K562 (cell line): ENCODE data around the gene PPP4R1. TPM values are rescaled to one million over a fixed set of nuclear protein-coding genes. Genes with fewer than 3 reads are reported as not detected.

Source experiments
- CBFA2T2 ChIP-seq: fragments of 450-650 bp; conservative IDR thresholded peaks from 2 replicates; pipeline ENCODE4 v1.6.1; 2017; ENCODE audit warnings: mild to moderate bottlenecking
- JUN ChIP-seq, 2 experiments: sonication (generic) in 1 of 2; formaldehyde crosslinking in 1 of 2; IDR thresholded peaks; 2 replicates each; pipeline versions ENCODE4 v1.6.1 to v1.8.0; 2012 to 2022; ENCODE audit warnings: borderline replicate concordance in 2 of 2, mild to moderate bottlenecking in 2 of 2, improper control_type of control experiment in 1 of 2, low read depth in 1 of 2, low read length in 1 of 2, missing genetic modification reagents in 1 of 2
- NCOR1 ChIP-seq: fragments of 450-650 bp; IDR thresholded peaks from 2 replicates; pipeline ENCODE4 v1.6.1; 2016; ENCODE audit warnings: mild to moderate bottlenecking, moderate library complexity
- NFIC ChIP-seq: fragments of 450-650 bp; IDR thresholded peaks from 2 replicates; pipeline ENCODE4 v1.6.1; 2017; ENCODE audit warnings: mild to moderate bottlenecking, inconsistent platforms
- NR1H2 ChIP-seq: sonication (generic); formaldehyde crosslinking; IDR thresholded peaks from 2 replicates; pipeline ENCODE4 v1.4.0; 2020; ENCODE audit warnings: mild to moderate bottlenecking, missing genetic modification reagents
- PHB ChIP-seq: fragments of 250-450 bp; sonication (Bioruptor Pico); IDR thresholded peaks from 2 replicates; pipeline ENCODE4 v1.5.0; 2021
- PURB ChIP-seq: sonication (generic); formaldehyde crosslinking; IDR thresholded peaks from 2 replicates; pipeline ENCODE4 v1.9.0; 2021; ENCODE audit warnings: low read depth, mild to moderate bottlenecking, missing genetic modification reagents
- RB1 ChIP-seq: fragments of 450-650 bp; IDR thresholded peaks from 2 replicates; pipeline ENCODE4 v1.6.1; 2017; ENCODE audit warnings: low read depth, mild to moderate bottlenecking
- RBM39 ChIP-seq: fragments of 200-400 bp; formaldehyde crosslinking; optimal IDR thresholded peaks from 2 replicates; pipeline ENCODE3; 2018; ENCODE audit warnings: low read depth, low read length
- STAT5B ChIP-seq: fragments of 250-450 bp; sonication (Bioruptor Pico); IDR thresholded peaks from 2 replicates; pipeline ENCODE4 v1.8.0; 2021; ENCODE audit warnings: mild to moderate bottlenecking, inconsistent platforms
- ZEB2 ChIP-seq: fragments of 450-650 bp; IDR thresholded peaks from 2 replicates; pipeline ENCODE4 v1.6.1; 2016
- ZNF24 ChIP-seq: fragments of 450-650 bp; IDR thresholded peaks from 2 replicates; pipeline ENCODE4 v1.6.1; 2016
- ZNF316 ChIP-seq: fragments of 450-650 bp; IDR thresholded peaks from 2 replicates; pipeline ENCODE4 v1.6.1; 2016
- ZNF384 ChIP-seq: IDR thresholded peaks from 2 replicates; pipeline ENCODE4 v1.6.1; 2012; ENCODE audit warnings: low read depth, low read length, improper control_type of control experiment
- ZNF431 ChIP-seq: sonication (generic); formaldehyde crosslinking; IDR thresholded peaks from 2 replicates; pipeline ENCODE4 v1.8.0; 2022; ENCODE audit warnings: mild to moderate bottlenecking, missing genetic modification reagents
- ZNF436 ChIP-seq: fragments of 250-450, 450-650 bp; sonication (Bioruptor Pico); formaldehyde crosslinking; IDR thresholded peaks from 2 replicates; pipeline ENCODE4 v1.7.0; 2020; ENCODE audit warnings: mild to moderate bottlenecking
- ZNF507 ChIP-seq: conservative IDR thresholded peaks from 2 replicates; pipeline ENCODE4 v1.6.1; 2017; ENCODE audit warnings: missing genetic modification characterization, missing compliant biosample characterization
- ZNF561 ChIP-seq: fragments of 450-650 bp; formaldehyde crosslinking; conservative IDR thresholded peaks from 2 replicates; pipeline ENCODE4 v1.4.0; 2020; ENCODE audit warnings: mild to moderate bottlenecking, moderate library complexity
- ZNF707 ChIP-seq: fragments of 250-450 bp; sonication (Bioruptor Pico); conservative IDR thresholded peaks from 2 replicates; pipeline ENCODE4 v1.8.0; 2022; ENCODE audit warnings: inconsistent platforms, mild to moderate bottlenecking, moderate library complexity
- polyA plus RNA-seq, 8 experiments: library from polyadenylated mRNA; depleted of rRNA in 4 of 8; stranded (reverse) in 5 of 8; unstranded in 3 of 8; fragments of >200 nt; fragmentation: Nextera tagmentation in 2 of 8; fragmentation: Illumina TruSeq in 1 of 8; extraction: Ambion mirVana in 2 of 8; extraction: Trizol in 1 of 8; gene quantifications; 2 replicates each; pipeline versions ENCODE4 v1.2.1 to v1.2.3, GENCODE V29; 2011 to 2014; ENCODE audit warnings: inconsistent platforms in 1 of 8, missing spikeins in 1 of 8
- total RNA-seq, 7 experiments: library from RNA; depleted of rRNA in 6 of 7; stranded (reverse); fragments of >200 nt in 6 of 7; fragmentation: Illumina TruSeq in 2 of 7; extraction: Trizol in 2 of 7; gene quantifications; 2 replicates each; pipeline versions ENCODE4 v1.2.1 to v1.2.3, GENCODE V29; 2011 to 2021; ENCODE audit warnings: low replicate concordance in 1 of 7
- TF ChIP-seq, protein P1 (sequence below), 2 experiments: IDR thresholded peaks in 1 of 2; conservative IDR thresholded peaks in 1 of 2; 2 replicates each; pipeline ENCODE4 v1.6.1; 2016; ENCODE audit warnings: low read depth in 2 of 2, mild to moderate bottlenecking in 1 of 2, missing compliant biosample characterization in 1 of 2, missing genetic modification characterization in 1 of 2, moderate library complexity in 1 of 2
- TF ChIP-seq, protein P2 (sequence below): fragments of 250-450 bp; sonication (Bioruptor Pico); IDR thresholded peaks from 2 replicates; pipeline ENCODE4 v1.4.0; 2020; ENCODE audit warnings: mild to moderate bottlenecking
- TF ChIP-seq, protein P3 (sequence below): fragments of 450-650 bp; formaldehyde crosslinking; IDR thresholded peaks from 2 replicates; pipeline ENCODE4 v1.4.0; 2020; ENCODE audit warnings: mild to moderate bottlenecking, moderate library complexity
- TF ChIP-seq, protein P4 (sequence below): fragments of 250-450 bp; sonication (Bioruptor Pico); IDR thresholded peaks from 2 replicates; pipeline ENCODE4 v1.8.0; 2022; ENCODE audit warnings: inconsistent platforms

Gene PPP4R1
- total and polyA plus RNA-seq, 9 of the 15 experiments (the other 6 are each of a cell fraction or from before 2014, with no cell fraction given): 23.5 to 136 (median 84.5) TPM

DNA sequence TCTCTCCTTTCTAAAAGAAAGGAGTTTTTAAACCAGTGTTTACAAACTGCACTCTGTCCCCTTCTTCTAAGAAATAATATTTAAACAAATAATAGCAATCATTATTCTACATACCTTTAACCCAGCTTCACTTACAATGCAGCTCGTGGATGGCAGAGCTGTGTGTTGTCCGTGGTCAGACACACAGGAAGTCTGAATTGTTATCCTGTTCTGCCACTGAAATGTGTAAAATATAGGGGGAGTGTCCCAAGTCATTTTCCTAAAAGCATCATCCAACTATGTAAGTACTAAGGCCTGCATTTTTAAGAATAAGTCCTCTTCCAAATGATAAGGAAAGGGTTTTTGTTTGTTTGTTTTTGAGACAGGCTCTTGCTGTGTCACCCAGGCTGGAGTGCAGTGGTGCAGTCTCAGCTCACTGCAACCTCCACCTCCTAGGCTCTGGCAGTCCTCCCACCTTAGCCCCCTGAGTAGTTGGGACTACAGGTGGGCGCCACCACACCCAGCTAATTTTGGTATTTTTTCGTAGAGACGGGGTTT is 2.7 kb upstream of the PPP4R1 start (continued):
- TF ChIP-seq, protein P1, sequence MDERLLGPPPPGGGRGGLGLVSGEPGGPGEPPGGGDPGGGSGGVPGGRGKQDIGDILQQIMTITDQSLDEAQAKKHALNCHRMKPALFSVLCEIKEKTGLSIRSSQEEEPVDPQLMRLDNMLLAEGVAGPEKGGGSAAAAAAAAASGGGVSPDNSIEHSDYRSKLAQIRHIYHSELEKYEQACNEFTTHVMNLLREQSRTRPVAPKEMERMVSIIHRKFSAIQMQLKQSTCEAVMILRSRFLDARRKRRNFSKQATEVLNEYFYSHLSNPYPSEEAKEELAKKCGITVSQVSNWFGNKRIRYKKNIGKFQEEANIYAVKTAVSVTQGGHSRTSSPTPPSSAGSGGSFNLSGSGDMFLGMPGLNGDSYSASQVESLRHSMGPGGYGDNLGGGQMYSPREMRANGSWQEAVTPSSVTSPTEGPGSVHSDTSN (CRISPR knock-in tag; IDR thresholded peaks at IDR 0.05; ENCODE audit: low read depth): no peak
- TF ChIP-seq, protein P1 (tag; conservative IDR thresholded peaks at IDR 0.05; ENCODE audit: low read depth): no peak
- TF ChIP-seq NFIC (0 out of 2 replicates have a peak, but pooled peaks have one; percentile 3), ZNF436 (CRISPR knock-in tag) (no peak), ZNF431 (CRISPR knock-in tag) (no peak), PHB (no peak), RBM39 (no peak), JUN (IDR thresholded peaks at IDR 0.05; ENCODE audit: borderline replicate concordance, low read depth, low read length) (no peak), JUN (CRISPR knock-in tag; IDR thresholded peaks at IDR 0.05; ENCODE audit: borderline replicate concordance) (no peak), ZNF384 (no peak), PURB (CRISPR knock-in tag) (no peak), ZNF507 (no peak), CBFA2T2 (no peak), NR1H2 (no peak), RB1 (no peak), NCOR1 (peak; percentile 17; the same call in 1 of the 2 replicates), ZNF707 (CRISPR knock-in tag) (no peak), STAT5B (CRISPR knock-in tag) (no peak), ZNF316 (no peak), ZNF561 (CRISPR knock-in tag) (no peak), ZNF24 (no peak), ZEB2 (no peak)
- TF ChIP-seq, protein P2, sequence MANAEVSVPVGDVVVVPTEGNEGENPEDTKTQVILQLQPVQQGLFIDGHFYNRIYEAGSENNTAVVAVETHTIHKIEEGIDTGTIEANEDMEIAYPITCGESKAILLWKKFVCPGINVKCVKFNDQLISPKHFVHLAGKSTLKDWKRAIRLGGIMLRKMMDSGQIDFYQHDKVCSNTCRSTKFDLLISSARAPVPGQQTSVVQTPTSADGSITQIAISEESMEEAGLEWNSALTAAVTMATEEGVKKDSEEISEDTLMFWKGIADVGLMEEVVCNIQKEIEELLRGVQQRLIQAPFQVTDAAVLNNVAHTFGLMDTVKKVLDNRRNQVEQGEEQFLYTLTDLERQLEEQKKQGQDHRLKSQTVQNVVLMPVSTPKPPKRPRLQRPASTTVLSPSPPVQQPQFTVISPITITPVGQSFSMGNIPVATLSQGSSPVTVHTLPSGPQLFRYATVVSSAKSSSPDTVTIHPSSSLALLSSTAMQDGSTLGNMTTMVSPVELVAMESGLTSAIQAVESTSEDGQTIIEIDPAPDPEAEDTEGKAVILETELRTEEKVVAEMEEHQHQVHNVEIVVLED (CRISPR knock-in tag): no peak
- TF ChIP-seq, protein P3, sequence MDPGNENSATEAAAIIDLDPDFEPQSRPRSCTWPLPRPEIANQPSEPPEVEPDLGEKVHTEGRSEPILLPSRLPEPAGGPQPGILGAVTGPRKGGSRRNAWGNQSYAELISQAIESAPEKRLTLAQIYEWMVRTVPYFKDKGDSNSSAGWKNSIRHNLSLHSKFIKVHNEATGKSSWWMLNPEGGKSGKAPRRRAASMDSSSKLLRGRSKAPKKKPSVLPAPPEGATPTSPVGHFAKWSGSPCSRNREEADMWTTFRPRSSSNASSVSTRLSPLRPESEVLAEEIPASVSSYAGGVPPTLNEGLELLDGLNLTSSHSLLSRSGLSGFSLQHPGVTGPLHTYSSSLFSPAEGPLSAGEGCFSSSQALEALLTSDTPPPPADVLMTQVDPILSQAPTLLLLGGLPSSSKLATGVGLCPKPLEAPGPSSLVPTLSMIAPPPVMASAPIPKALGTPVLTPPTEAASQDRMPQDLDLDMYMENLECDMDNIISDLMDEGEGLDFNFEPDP: no peak
- TF ChIP-seq, protein P4, sequence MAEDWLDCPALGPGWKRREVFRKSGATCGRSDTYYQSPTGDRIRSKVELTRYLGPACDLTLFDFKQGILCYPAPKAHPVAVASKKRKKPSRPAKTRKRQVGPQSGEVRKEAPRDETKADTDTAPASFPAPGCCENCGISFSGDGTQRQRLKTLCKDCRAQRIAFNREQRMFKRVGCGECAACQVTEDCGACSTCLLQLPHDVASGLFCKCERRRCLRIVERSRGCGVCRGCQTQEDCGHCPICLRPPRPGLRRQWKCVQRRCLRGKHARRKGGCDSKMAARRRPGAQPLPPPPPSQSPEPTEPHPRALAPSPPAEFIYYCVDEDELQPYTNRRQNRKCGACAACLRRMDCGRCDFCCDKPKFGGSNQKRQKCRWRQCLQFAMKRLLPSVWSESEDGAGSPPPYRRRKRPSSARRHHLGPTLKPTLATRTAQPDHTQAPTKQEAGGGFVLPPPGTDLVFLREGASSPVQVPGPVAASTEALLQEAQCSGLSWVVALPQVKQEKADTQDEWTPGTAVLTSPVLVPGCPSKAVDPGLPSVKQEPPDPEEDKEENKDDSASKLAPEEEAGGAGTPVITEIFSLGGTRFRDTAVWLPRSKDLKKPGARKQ (CRISPR knock-in tag): no peak
